HG02938 (cell line): Measurements from ENCODE around the gene ITGA3.
"Not testable (repeated sequence)": the region's sequence is repeated elsewhere in the genome, so short reads cannot be mapped to it uniquely, and the experiment has no call there.

ENCODE experiments used
- ATAC-seq: cut with Tn5 transposase; IDR thresholded peaks from one replicate; pipeline ENCODE4 v1.9.1; 2021; ENCODE audit warnings: mild to moderate bottlenecking, moderate library complexity; ENCODE audit not compliant: unreplicated experiment

ITGA3 gene

DNA sequence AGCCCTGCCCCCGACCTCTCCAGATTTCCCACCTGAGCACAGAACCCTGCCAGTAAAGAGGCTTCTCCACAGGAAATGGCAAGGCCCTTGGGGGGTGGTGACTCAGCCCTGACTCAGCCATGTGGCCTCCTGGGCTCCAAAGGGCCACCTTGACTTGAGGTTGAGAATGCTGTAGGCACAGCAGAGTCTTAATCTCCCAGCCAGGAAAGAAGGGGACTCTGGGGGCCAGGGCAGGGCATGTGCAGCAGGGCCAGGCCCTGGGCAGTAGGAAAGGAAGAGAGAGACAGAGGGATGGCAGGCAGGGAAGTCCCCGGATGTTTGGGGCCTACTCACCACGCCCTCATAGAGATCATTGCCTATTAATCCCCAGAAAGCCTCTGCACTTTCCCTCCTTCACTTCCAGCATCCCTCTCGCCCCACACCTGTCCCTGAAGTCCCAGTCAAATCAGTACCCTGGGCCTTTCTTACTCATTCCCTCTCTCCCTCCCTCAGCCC is 4.8 kb upstream of the ITGA3 start:
- ATAC-seq, result no peak

DNA sequence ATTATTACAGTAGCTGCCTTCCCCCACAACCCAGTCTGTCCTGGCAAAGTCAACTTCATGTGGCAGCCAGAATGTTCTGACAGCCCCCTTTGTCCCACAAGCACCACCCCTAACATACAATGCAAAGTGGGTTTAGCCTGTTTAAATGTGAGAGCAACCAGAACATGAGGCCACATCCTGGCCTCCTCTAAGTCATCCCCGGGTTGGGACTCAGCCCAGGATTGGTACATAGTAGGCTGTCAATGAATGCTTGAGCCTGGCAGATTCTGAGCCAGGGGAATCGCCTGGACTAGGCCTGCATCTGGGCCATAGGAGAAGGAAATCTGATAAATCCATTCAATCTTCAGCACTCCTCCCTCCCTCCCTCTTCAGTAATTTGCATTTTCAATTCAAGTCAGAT is 4.3 kb upstream of the ITGA3 start:
- ATAC-seq, result no peak

DNA sequence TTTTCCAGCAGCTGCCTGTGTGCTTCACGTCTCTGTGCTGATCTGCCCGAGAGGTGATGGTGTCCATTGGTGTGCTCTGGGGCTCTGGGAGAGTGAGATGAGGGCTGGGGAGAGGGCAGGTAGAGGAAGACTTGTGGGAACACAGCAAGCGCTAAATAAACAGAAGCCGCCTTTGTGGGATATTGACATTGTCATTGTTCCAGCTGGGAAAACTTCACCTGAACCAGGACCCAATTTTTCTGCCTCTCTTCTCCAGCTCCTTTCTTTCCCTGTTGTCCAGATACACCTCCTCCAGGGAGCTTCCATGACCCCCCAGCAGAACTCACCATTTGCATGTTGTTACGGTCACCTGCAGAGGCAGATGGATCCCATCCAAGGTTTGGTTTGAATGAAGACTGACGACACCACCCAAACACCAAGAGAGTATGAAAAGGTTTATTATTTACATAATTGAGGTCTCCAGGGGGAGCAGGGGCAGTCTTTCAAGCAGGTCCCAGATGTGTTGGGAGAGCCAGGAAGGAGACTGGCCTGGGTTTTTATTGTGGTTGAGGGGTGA is 3.6 kb upstream of the ITGA3 start:
- no peak for ATAC-seq

DNA sequence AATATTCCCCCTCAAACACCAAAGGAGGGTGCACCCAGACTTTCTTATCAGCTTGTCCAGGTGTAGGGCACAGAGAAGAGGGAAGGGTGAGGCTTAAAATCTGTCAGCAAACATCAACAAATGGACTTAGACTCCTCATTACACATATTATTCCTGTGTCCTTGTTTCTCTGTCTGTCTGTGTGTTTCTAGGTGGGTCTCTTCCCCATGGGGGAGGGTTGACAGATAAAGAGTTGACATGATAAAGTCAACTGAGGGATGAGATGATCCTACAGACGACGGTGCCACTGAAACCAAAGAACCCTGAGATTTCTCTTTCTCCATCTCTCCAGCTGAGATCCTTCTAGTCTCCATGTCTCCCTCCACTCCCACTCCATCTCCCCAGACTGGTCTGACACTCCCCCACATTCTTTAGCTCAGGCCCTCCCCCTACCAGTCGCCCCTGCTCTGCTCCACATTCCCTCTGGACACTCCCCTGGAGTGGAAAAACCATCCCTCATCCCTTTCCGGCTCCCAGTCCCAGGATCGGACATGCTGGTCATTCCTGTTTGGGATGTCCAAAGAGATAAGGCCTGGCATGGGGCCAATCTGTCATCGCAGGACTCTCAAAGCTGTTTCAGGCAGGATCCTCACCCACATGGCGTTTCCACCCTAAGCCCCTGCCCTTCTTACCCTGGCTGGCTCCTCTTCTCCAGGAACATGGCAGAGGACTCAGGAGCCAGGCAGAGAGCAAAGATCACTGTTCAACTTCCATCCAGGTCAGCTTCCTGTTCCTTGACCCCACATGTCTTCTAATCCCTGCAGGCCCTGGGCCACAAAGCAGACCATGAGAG is 2.9 kb upstream of the ITGA3 start:
- ATAC-seq, result no peak

DNA sequence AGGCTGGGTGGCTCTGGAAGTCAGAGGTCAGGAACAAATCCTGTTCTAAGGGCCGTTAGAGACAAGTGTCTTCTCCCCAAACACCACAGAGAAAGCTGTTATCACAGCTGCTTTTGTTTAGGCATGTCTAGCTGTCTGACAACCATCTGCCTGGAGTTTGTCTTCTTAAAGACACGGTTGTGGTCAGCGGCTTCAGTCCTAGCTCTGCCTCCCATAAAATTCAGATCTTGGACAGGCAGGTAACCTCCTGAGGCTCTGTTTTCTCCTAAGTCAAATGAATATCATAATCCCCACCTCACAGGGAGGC is 2.3 kb upstream of the ITGA3 start:
- no peak for ATAC-seq

DNA sequence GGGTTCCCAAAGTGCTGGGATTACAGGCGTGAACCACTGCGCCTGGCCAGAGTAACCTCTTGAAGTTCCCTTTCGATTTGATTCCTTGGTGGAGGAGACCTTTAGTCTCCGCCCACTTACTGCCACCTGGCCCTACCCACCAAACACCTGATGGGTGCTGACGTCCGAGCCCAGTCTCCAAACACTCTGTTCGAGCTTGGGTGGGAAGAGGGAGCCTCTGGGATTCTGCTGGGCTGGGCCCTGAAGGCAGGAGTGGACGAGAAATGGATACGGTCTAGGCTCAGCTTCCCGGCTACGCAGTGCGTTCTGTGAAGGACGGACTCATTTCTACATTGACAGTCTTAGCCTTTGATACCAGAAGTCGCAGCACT is 870 bp upstream of the ITGA3 start:
- no peak for ATAC-seq

DNA sequence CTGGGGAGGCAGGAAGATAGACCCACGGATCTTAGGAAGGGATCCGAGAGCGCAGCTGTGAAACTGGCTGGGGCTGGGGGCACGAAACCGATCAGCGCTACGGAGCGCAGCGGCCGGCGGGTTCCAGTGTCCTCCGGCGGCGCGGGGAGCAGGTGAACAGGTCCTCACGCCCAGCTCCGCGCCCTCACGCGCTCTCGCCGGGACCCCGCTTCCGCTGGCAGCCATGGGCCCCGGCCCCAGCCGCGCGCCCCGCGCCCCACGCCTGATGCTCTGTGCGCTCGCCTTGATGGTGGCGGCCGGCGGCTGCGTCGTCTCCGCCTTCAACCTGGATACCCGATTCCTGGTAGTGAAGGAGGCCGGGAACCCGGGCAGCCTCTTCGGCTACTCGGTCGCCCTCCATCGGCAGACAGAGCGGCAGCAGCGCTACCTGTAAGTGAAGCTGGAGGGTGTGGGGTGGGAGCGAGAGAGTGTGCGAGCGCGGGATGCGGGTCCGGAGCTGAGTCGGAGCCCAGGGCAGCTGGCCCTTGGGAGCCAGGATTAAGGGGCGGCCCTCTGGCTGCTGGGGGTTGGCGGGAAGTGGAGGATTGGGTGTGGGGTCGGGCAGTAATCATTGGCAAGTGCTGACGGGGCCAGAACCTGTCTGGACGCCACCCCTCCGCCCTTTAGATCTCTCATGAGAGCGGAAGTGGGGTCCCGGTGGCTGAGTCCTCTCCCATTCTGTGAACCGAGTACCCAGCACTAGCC is 479 bp downstream of the ITGA3 start:
- ATAC-seq, result no peak

DNA sequence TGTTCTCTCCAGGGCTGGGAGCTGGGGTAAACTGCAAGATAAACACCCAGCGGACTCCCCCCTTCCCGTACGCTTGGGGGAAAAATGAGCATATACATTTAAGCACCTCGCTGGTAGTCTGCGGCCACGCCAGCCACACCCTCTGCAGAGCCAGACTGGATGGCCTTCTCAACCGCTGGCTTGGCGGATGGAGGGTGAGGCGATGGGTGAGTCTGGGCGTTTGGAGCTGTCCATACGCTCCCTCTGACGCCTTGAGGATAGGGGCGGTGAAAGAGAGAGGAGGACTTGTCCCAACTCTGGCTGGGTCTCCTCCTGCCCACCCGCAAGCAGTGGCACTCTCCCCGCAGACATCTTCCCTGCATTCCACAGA is 1.0 kb downstream of the ITGA3 start:
- ATAC-seq, result no peak

DNA sequence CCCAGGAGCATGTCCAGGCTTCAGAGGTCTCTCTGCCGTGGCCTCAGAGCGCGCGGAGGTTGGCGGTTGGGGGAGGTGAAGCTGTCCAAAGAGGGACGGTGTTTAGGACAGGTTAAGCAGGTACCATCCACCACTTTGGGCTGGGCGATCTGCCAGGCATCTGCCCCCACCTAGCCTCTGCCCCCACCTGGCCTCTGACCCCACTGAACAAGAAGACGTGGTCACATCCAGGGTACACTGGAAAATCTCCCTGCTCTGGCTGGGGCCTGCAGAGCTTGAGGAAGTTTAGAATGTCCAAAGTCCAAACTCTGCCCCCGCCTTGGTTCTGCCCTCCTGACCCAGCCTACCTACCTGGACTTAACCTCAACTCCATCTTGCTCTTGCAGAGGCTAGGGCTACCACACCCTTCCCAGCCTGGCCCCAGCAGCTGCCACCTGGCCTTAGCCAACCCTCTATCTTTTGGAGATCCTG is 1.6 kb downstream of the ITGA3 start:
- ATAC-seq, result no peak

DNA sequence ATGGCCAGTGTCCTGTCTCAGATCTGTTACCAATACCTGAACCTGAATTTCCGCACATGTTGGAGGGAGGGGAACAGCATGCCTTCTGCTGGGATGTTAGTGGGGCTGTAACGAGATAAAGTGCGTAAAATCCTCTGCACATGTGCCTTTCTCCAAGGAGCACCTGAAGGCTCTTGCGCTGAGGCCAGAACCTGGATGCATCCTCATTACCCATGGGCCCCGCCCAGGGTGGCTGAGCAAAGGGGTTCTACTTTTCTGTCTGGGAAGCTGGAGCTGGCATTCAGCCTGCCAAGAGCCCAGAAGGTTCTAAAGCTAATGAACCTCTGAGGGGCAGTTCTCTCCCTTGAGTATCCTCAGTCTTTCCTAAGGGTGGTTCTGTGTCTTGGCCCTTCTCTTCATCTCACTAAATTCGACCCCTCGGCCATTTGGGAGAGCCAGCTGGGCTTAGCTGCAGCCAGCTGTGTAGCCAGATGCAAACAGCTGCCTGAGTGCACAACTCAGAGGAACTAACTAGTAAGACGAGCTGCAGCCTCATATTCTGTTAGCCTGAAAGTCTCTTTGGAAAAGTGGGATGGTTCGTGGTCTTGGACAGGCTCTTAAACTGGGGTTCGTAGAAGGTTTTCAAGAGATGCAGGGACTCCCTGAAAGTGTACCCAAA is 2.5 kb downstream of the ITGA3 start:
- no peak for ATAC-seq

DNA sequence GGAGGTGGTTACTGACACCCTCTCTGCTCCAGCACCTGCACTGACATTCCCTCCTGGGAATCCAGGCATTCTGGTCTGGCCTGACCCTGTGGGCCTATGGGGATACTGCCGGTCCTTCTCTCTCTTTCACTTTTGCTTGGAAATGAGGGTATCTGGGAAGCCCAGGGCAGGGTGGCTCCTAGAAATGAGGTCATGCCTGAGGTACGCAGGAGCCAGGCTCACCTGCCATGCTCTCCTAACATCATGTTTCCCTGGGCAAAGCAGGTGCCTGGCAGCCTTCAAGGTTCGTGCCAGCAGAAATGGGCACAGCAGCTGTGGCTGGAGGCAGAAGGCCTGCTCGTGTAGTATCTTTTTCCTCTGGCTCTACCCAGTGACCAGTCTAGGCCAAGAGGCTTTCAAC is 3.3 kb downstream of the ITGA3 start:
- ATAC-seq, result no peak

DNA sequence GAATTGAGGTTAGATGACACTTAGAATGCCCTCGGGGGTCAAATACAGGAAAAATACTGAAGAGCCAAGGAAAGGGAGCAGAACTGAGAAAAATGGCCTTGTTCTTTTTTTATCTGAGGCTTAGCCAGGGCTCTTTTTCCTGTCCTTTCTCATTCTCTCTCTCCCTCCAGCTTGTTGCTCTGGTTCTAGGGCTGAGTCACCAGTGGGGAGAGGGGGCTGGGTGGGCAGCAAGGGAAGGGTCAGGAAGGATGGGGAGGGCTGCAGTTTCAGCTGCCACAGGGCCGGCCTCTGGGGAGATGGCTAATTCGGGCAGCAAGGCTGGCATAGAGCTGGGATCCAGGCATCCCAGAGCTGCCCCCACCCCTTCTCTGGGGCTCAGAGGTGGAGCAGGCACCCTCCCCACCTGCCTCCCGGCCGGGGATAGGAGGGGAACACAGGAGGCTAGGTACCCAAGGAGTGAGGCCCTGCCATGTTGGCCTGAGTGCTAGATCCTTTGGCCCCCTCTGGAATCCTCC is 3.9 kb downstream of the ITGA3 start:
- ATAC-seq, result no peak

DNA sequence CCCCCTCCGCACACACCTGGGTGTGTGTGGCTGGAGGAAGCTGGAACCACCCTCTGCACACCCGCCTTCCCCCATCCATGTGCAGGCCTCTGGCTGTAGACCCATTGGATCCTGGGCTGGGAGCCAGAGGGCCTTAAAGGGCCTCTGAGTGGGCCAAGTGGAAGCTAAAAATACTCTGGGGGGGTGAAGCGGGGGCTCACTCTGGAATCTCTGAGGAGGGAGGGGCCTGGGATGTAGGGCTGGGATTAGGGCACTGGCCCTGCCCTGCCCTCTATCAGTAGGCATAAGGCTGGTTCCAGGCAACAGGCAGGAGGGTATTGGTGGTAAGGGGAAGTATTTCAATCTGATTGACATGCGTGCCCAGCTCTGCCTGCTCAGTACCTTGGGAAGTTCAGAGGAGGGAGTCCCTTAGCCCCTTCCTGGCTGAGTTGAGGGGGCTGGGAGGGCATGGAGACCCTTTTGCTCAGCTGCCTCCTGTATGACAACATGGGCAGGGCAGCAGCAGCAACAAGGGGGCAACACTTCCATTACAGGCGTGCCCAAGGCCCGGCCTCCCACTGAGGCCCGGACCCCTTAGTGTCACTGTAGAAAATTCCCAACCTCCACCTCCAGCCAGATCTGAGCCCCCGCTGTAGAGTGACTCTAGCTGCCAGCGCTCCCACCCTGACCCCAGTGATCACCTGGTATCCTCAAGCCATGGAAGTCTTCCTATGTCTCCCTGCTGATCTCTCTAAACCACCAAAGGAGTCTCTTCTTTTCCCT is 5.2 kb downstream of the ITGA3 start:
- no peak for ATAC-seq

DNA sequence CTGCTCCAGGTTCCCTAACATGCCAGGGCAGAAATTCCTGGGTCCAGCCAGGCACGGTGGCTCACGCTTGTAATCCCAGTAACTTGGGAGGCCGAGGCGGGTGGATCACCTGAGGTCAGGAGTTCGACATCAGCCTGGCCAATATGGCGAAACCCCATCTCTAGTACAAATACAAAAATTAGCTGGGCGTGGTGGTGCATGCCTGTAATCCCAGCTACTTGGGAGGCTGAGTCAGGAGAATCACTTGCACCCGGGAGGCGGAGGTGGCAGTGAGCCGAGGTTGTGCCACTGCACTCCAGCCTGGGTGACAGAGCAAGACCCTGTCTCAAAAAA is 5.8 kb downstream of the ITGA3 start:
- not testable (repeated sequence) for ATAC-seq

DNA sequence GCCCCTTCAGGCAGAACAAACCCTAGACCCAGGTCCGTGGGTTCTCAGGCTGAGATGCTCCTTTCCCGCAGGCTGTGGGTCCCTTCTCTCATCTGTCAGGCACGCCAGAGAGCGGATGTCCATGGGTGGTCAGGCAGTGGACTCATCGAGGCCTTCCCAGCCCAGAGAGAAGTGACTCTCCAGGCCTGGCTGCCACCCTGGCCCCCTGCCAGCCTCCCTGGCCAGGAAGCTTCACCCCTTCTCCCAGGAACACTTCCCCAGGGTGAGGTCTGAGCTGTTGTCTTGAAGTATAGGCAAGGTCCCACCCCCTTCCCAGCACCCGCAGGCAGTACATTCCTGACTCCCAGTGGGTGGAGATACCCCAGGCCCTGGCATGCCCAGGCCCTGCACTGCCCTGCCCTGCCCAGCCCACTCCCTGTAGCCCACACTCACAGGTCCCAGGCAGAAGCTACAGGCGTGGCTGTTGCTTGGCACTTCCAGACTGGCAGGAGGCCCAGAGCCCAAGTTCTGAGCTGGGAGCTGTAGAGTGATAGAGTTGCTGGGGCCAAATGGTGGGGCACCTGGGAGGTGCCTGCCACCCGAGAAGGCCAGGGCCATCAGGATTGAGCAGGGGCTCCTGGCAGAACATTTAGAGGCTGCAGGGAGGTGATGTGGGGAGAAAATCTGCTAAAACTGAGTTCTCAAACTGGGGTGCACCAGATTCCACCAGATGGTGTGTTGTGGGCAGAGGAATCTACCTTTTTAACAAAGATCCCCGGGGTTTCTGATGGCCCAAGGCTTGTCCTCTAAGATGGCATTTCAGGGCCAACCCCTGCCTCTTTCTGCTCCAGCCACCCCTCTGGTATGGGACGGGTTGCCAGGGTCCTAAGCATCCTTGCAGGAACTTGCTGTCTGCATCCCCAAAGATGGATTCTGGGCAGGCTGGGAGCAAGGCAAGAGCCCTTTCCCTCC is 6.7 kb downstream of the ITGA3 start:
- no peak for ATAC-seq

DNA sequence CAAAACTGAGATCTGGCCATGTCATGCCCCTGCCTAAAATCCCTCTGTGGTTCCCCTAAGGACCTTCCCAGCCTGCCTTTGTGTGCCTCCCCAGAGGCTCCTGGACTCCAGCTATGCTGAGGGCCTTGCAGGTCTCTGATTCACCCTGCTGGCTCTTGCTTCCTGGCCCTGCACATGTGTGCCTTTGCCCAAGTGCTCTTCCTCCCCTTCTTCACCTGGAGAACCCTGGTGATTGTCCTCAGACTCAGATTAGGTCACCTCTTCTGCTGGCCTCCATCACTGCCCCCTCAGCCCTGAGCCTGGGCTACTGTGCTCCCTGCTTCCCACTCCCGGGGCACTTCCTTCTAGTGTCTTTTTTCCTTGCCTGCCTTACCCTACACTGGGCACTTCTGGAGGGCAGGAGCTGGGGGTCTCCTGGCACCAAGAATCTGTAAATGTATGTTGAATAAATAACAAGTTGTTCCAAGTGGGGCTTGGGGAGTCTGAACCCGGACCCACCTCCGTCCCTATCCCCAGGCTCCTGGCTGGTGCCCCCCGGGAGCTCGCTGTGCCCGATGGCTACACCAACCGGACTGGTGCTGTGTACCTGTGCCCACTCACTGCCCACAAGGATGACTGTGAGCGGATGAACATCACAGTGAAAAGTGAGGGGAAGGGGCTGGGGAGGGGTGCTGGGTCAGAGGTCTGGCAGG is 7.8 kb downstream of the ITGA3 start:
- ATAC-seq, result no peak

DNA sequence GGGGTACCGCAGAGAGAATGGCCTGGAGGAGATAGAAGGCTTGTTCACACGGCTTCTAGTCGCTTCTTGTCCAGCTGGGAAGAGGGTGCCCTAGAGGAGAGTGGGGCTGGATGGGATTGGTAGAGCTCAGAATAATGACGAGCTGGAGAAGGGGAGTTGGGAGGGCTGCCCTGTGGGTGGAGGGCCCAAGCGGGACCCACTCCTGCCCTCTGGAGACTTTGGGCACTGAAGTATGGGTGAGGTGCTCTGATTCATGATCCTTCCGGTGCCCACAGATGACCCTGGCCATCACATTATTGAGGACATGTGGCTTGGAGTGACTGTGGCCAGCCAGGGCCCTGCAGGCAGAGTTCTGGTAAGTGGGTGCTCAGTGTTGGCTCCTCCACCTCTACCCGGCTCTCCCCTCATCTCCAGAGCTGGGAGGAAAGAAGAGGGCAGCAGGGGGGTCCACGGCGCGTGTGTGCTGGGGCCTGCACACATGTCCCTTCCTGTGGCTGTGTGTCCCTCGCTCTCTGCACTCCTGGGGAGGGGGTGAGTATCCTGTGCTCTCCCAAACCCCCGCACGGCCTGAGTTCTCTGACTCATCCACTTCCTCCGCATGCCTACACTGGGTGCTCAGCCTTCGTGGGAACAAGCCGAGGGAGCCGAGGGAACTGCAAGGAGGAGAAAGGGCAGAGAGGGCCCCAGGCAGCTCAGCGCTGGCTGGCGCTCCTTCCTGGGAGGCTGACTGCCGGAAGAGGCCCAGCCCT is 8.5 kb downstream of the ITGA3 start:
- no peak for ATAC-seq

DNA sequence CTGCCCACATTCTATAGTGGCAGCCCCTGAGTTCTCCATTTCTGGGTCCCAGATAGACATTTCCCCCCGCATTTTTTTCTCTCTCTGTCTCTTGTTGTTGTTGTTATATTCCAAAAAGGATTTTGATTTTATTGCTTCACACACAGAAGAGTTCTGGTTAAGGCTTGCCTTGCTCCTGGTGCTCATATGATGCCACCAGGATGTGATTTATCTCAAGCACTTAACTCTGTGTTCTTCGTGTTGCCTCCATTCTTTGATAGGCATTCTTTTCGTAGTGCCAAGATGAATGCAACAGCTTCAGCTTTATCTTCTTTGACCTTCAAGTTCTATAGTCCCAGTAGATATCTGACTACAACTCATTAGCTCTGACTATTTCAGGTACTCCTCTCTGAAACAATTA is 9.1 kb downstream of the ITGA3 start:
- ATAC-seq, result no peak
